HCT116 (cell line): ENCODE measurements around the gene C17orf114.

ENCODE experiments used
- ATAC-seq: fragments of 200-7000 bp; cut with Tn5 transposase; 2 replicates; pipeline ENCODE4 v1.9.1; 2020; ENCODE audit warnings: mild to moderate bottlenecking, moderate library complexity
- BruUV-seq: library from RNA; stranded (reverse); fragments of 400-500 nt; replicated peaks from 2 replicates; lab custom pipeline; 2021; lab: Mats Ljungman, UMichigan
- CTCF ChIA-PET: fragments of 300-600 bp; sonication (Branson Sonifier 250); formaldehyde crosslinking; loops from one replicate; lab custom pipeline; 2021; ENCODE audit warnings: antibody characterized with exemption; lab: Charles Lee
- POLR2A ChIA-PET: fragments of 300-600, 350-600 bp; sonication (Branson Sonifier 250); formaldehyde crosslinking; loops from one replicate; lab custom pipeline; 2021; ENCODE audit warnings: antibody characterized with exemption; lab: Charles Lee
- RAD21 ChIA-PET, 2 experiments: fragments of 300-600 bp; sonication (Branson Sonifier 250); formaldehyde crosslinking; loops; one replicate each; lab custom pipeline; 2023; ENCODE audit warnings: low total read pairs in 2 of 2; ENCODE audit not compliant: uncharacterized antibody in 2 of 2, unreplicated experiment in 2 of 2, low non-redundant PET in 1 of 2; lab: Charles Lee
- DNase-seq: peaks from one replicate; pipeline ENCODE4 v3.0.0-alpha.2; 2010; ENCODE audit warnings: low read depth, low spot score
- H2AFZ ChIP-seq: fragments of 200-600 bp; shearing (Covaris generic), sonication (generic); 2 replicates; pipeline ENCODE4 v1.6.1; 2017; ENCODE audit warnings: low read depth, mixed run types, mixed read lengths, antibody characterized with exemption, low read length; ENCODE audit not compliant: poor library complexity, severe bottlenecking
- H3K27ac ChIP-seq: 2 replicates; pipeline ENCODE4 v1.5.1; 2012; ENCODE audit warnings: low read depth, low read length
- H3K27me3 ChIP-seq: fragments of 200-600 bp; sonication (generic); 2 replicates; pipeline ENCODE4 v1.6.1; 2016; ENCODE audit warnings: mixed run types, low read length, mixed read lengths; ENCODE audit not compliant: insufficient read depth
- H3K36me3 ChIP-seq, 2 experiments: fragments of 200-500 bp in 1 of 2; fragments of 200-600 bp in 1 of 2; sonication (Bioruptor generic) in 1 of 2; sonication (generic) in 1 of 2; 2 replicates each; pipeline versions ENCODE4 v1.5.1 to v1.6.1; 2014 to 2016; ENCODE audit warnings: low read length in 2 of 2, inconsistent platforms in 1 of 2, mixed read lengths in 1 of 2, mixed run types in 1 of 2; ENCODE audit not compliant: insufficient read depth in 2 of 2, control insufficient read depth in 1 of 2
- H3K4me1 ChIP-seq, 2 experiments: fragments of 200-600 bp in 1 of 2; sonication (generic) in 1 of 2; 2 replicates each; pipeline versions ENCODE4 v1.5.1 to v1.6.1; 2012 to 2017; ENCODE audit warnings: low read length in 2 of 2, inconsistent platforms in 1 of 2, mild to moderate bottlenecking in 1 of 2, mixed read lengths in 1 of 2, mixed run types in 1 of 2, moderate library complexity in 1 of 2; ENCODE audit not compliant: insufficient read depth in 2 of 2, control insufficient read depth in 1 of 2
- H3K4me2 ChIP-seq: fragments of 200-600 bp; sonication (generic); 2 replicates; pipeline ENCODE4 v1.6.1; 2017; ENCODE audit warnings: mixed run types, low read length, mixed read lengths
- H3K4me3 ChIP-seq, 2 experiments: fragments of 200-600 bp in 1 of 2; sonication (generic) in 1 of 2; replicated peaks in 1 of 2; 2 replicates each; pipeline ENCODE4 v1.5.1; 2011 to 2016; ENCODE audit warnings: low read length in 2 of 2, control low read depth in 1 of 2, low read depth in 1 of 2, mild to moderate bottlenecking in 1 of 2, mixed read lengths in 1 of 2, mixed run types in 1 of 2
- H3K79me2 ChIP-seq: fragments of 200-600 bp; sonication (generic); 2 replicates; pipeline ENCODE4 v1.6.1; 2017; ENCODE audit warnings: mild to moderate bottlenecking, mixed run types, low read length, moderate library complexity, mixed read lengths; ENCODE audit not compliant: insufficient read depth
- H3K9ac ChIP-seq: fragments of 200-600 bp; sonication (generic); 2 replicates; pipeline ENCODE4 v1.6.1; 2016; ENCODE audit warnings: low read length, mixed read lengths
- H3K9me2 ChIP-seq: fragments of 200-600 bp; sonication (generic), shearing (Covaris generic); 2 replicates; pipeline ENCODE4 v1.6.1; 2017; ENCODE audit warnings: mixed run types, mild to moderate bottlenecking, moderate library complexity; ENCODE audit not compliant: insufficient read depth
- H3K9me3 ChIP-seq, 2 experiments: fragments of 200-500 bp in 1 of 2; fragments of 200-600 bp in 1 of 2; sonication (Bioruptor generic) in 1 of 2; sonication (generic) in 1 of 2; 2 replicates each; pipeline ENCODE4 v1.6.1; 2014 to 2017; ENCODE audit warnings: low read length in 2 of 2, mixed read lengths in 2 of 2, inconsistent platforms in 1 of 2, low read depth in 1 of 2, mild to moderate bottlenecking in 1 of 2, mixed run types in 1 of 2, moderate library complexity in 1 of 2; ENCODE audit not compliant: control insufficient read depth in 1 of 2, insufficient read depth in 1 of 2
- H4K20me1 ChIP-seq: fragments of 200-600 bp; sonication (generic), shearing (Covaris generic); 2 replicates; pipeline ENCODE4 v1.6.1; 2017; ENCODE audit warnings: mixed run types, mild to moderate bottlenecking, moderate library complexity; ENCODE audit not compliant: insufficient read depth
- EGR1 ChIP-seq: IDR thresholded peaks from 2 replicates; pipeline ENCODE4 v1.6.1; 2012; ENCODE audit warnings: low read depth
- ELF1 ChIP-seq: IDR thresholded peaks from 2 replicates; pipeline ENCODE4 v1.6.1; 2012; ENCODE audit warnings: low read depth, borderline replicate concordance
- EZH2phosphoT487 ChIP-seq: fragments of 200-600 bp; IDR thresholded peaks from 2 replicates; pipeline ENCODE4 v1.6.1; 2018; ENCODE audit warnings: antibody characterized with exemption, borderline replicate concordance
- POLR2A ChIP-seq: IDR thresholded peaks from 2 replicates; pipeline ENCODE4 v1.7.0; 2011; ENCODE audit warnings: borderline replicate concordance; ENCODE audit not compliant: insufficient read depth, insufficient read length; ENCODE audit errors: extremely low read depth
- SIN3A ChIP-seq: IDR thresholded peaks from 2 replicates; pipeline ENCODE4 v1.6.1; 2012; ENCODE audit warnings: low read depth
- SP1 ChIP-seq: IDR thresholded peaks from 2 replicates; pipeline ENCODE4 v1.6.1; 2012; ENCODE audit warnings: low read depth
- ZFX ChIP-seq: fragments of 450-650 bp; IDR thresholded peaks from 2 replicates; pipeline ENCODE4 v1.6.1; 2017
- ZNF274 ChIP-seq: fragments of 200-500 bp; sonication (Bioruptor generic); IDR thresholded peaks from 2 replicates; pipeline ENCODE4 v1.6.1; 2014; ENCODE audit warnings: mild to moderate bottlenecking, low read depth, low read length, inconsistent platforms
- intact Hi-C: fragments of 100-400 bp; cut with micrococcal nuclease; formaldehyde crosslinking; loops from 2 replicates; pipeline ENCODE4 v1.10.0; 2022
- TF ChIP-seq, protein P1 (sequence below): IDR thresholded peaks from 2 replicates; pipeline ENCODE4 v1.6.1; 2011; ENCODE audit warnings: mild to moderate bottlenecking, low read length, moderate library complexity; ENCODE audit not compliant: insufficient replicate concordance; ENCODE audit errors: extremely low read depth
- TF ChIP-seq, protein P2 (sequence below): IDR thresholded peaks from 2 replicates; pipeline ENCODE4 v1.6.1; 2012; ENCODE audit warnings: low read depth

Gene C17orf114

DNA sequence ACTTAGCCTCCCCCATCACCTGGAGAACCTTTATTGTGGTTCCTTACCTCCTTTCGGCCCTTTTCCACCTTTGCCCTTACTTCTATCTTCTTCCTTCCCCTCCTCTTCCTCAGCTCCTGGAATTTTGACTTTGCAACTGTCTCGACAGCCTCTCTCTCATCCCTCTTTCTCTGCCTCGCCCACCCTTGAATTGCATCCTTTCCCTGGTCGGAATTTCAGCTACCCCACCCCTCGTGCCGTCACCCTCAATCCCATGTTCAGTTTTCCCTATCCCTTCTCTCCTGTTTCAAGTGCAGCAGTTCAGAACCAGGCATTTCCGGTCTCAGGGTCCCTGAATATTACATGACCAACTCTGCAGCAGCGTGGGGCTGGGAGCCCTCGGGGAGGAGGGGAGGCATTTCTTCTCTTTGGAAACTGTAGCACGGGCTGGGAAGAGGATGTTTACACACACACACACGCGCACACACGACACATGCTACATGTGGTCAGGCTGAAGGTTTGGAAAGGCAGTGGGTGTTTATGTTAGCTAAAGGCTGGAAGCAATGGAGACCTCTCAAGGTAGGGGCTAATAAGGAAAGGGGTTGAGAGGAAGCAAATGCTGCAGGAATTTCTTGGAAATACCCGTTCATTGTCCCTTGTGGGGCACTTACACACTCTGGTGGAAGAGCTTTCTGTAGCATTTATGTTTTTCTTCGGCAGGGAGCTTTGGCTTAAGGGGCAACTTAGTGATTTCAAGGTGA lies 32.0 kb upstream of the C17orf114 start:
- Histone ChIP-seq H3K36me3 (peaks cover 3 to 13% of the 10 kb centered on the region in 2 experiments; a peak in 1 of 4 replicates), H3K4me3 (peak overlapping the region; percentile 71 to 93), H3K9me2 (no peaks in the 10 kb centered on the region), H3K9ac (peak overlapping the region; percentile 78), H3K4me1 (peaks cover 16 to 24% of the 10 kb centered on the region in 2 experiments), H3K9me3 (no peaks in the 10 kb centered on the region), H3K79me2 (peaks cover 57% of the 10 kb centered on the region), H3K4me2 (peak overlapping the region; percentile 71), H3K27ac (peak overlapping the region; percentile 98), H4K20me1 (no peaks in the 10 kb centered on the region; the same call in 1 of the 2 replicates), H3K27me3 (no peaks in the 10 kb centered on the region), H2AFZ (no peak overlapping the region)
- ATAC-seq: no peak
- DNase-seq: no peak
- RAD21 ChIA-PET: no interaction called here
- CTCF ChIA-PET: interaction anchor here (0.8 kb wide), 1 partner anchor 102 kb away, joined by 3 read pairs; the partner anchor contains the start of gene MED11
- TSS peak; percentile 51 for BruUV-seq
- intact Hi-C loops: loop anchor here (10.0 kb wide), 1 partner anchor 51 kb away; no protein-coding TSS in a partner anchor
- POLR2A ChIA-PET: no interaction called here
- peak; percentile 11; the same call in 1 of the 2 replicates for TF ChIP-seq SIN3A
- no peak for TF ChIP-seq ZNF274

DNA sequence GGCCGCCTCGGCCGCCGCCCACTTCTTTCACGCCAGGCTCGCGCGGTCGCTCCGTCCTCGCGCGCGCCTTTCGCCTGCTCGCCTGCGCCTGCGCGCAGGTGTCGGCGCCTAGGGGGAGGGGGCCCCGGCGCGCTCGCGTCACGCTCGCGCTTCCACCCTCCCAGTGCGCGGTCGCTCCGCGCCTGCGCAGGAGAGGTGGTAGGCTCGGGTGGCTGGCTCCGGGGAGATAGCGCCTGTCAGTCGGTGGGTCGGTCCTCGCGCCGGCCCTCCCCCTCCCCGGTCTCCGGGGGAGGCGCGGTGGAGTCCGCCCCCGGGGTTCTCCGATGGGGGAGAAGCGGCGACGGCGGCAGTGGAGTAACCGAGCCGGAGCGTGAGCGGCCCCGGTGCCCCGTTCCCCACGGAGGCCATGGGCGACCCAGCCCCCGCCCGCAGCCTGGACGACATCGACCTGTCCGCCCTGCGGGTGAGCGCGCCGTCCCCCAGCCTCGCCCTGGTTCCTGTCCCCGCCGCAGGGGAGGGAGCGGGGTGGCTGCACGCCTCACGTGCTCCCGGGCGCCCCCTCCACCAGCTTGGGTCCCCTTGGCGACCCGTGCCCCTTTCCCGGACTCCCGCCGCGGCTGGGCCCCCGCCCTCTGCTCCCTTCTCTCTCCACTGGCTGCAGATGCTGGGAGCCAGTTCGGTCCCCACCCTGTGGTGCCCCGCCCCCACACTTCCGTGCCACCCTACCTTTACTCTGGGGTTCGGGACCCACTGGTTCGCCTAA lies 31.2 kb upstream of the C17orf114 start, which contains the start of gene MINK1:
Gene MINK1, plus strand, starts transcription at position 163 of the 763 bp plus-strand sequence. Its CDS starts 244 bp downstream, at position 407.
- Histone ChIP-seq H4K20me1 (no peaks in the 10 kb centered on the region), H3K9ac (peak within 1 kb of the TSS; percentile 78), H3K4me2 (peak within 1 kb of the TSS; percentile 71), H3K27ac (peak within 1 kb of the TSS; percentile 98), H3K9me2 (no peaks in the 10 kb centered on the region), H3K9me3 (no peaks in the 10 kb centered on the region), H3K4me1 (peaks cover 16 to 24% of the 10 kb centered on the region in 2 experiments), H3K79me2 (peaks cover 51% of the 10 kb centered on the region), H2AFZ (no peak within 1 kb of the TSS), H3K36me3 (peaks cover 3 to 10% of the 10 kb centered on the region in 2 experiments; a peak in 1 of 4 replicates), H3K4me3 (peak within 1 kb of the TSS; percentile 71 to 93), H3K27me3 (no peaks in the 10 kb centered on the region)
- DNase-seq (peak; percentile 87), ATAC-seq (peak; percentile 93)
- intact Hi-C loops: loop anchor here (10.0 kb wide), 1 partner anchor 51 kb away; no protein-coding TSS in a partner anchor
- ChIA-PET RAD21 (no interaction called here), CTCF (no interaction called here), POLR2A (no interaction called here)
- no TSS peak for BruUV-seq
- TF ChIP-seq, protein P1, sequence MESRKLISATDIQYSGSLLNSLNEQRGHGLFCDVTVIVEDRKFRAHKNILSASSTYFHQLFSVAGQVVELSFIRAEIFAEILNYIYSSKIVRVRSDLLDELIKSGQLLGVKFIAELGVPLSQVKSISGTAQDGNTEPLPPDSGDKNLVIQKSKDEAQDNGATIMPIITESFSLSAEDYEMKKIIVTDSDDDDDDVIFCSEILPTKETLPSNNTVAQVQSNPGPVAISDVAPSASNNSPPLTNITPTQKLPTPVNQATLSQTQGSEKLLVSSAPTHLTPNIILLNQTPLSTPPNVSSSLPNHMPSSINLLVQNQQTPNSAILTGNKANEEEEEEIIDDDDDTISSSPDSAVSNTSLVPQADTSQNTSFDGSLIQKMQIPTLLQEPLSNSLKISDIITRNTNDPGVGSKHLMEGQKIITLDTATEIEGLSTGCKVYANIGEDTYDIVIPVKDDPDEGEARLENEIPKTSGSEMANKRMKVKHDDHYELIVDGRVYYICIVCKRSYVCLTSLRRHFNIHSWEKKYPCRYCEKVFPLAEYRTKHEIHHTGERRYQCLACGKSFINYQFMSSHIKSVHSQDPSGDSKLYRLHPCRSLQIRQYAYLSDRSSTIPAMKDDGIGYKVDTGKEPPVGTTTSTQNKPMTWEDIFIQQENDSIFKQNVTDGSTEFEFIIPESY: peak; percentile 83
- TF ChIP-seq ZFX: peak; percentile 37; the same call in 1 of the 2 replicates
- no peak for TF ChIP-seq ELF1
- peak; percentile 81 for TF ChIP-seq POLR2A
- TF ChIP-seq, protein P2, sequence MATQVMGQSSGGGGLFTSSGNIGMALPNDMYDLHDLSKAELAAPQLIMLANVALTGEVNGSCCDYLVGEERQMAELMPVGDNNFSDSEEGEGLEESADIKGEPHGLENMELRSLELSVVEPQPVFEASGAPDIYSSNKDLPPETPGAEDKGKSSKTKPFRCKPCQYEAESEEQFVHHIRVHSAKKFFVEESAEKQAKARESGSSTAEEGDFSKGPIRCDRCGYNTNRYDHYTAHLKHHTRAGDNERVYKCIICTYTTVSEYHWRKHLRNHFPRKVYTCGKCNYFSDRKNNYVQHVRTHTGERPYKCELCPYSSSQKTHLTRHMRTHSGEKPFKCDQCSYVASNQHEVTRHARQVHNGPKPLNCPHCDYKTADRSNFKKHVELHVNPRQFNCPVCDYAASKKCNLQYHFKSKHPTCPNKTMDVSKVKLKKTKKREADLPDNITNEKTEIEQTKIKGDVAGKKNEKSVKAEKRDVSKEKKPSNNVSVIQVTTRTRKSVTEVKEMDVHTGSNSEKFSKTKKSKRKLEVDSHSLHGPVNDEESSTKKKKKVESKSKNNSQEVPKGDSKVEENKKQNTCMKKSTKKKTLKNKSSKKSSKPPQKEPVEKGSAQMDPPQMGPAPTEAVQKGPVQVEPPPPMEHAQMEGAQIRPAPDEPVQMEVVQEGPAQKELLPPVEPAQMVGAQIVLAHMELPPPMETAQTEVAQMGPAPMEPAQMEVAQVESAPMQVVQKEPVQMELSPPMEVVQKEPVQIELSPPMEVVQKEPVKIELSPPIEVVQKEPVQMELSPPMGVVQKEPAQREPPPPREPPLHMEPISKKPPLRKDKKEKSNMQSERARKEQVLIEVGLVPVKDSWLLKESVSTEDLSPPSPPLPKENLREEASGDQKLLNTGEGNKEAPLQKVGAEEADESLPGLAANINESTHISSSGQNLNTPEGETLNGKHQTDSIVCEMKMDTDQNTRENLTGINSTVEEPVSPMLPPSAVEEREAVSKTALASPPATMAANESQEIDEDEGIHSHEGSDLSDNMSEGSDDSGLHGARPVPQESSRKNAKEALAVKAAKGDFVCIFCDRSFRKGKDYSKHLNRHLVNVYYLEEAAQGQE: no peak
- peak; percentile 54; the same call in 1 of the 2 replicates for TF ChIP-seq EGR1
- TF ChIP-seq SP1: no peak
- no peak for TF ChIP-seq EZH2phosphoT487
